WTC11 (cell line): Measurements from ENCODE around the gene SLC11A1. TPM values are rescaled to one million over a fixed set of nuclear protein-coding genes. Genes with fewer than 3 reads are reported as not detected.

Source experiments
- ATAC-seq: fragments of 200-7000 bp; cut with Tn5 transposase; 2 replicates; pipeline ENCODE4 v1.10.0; 2021; ENCODE audit warnings: mild to moderate bottlenecking, moderate library complexity
- CTCF ChIA-PET: fragments of 300-600 bp; sonication (Branson Sonifier 250); formaldehyde crosslinking; loops from one replicate; lab custom pipeline; 2021; ENCODE audit warnings: antibody characterized with exemption; lab: Charles Lee
- POLR2A ChIA-PET: fragments of 350-600 bp; sonication (Branson Sonifier 250); formaldehyde crosslinking; loops from one replicate; lab custom pipeline; 2021; ENCODE audit warnings: antibody characterized with exemption; lab: Charles Lee
- DNase-seq: peaks from one replicate; pipeline ENCODE4 v3.0.0; 2021; ENCODE audit warnings: low spot score
- H3K27ac Mint-ChIP-seq: 2 replicates; pipeline ENCODE4 v1.8.0; 2021; ENCODE audit warnings: mixed read lengths
- H3K27me3 Mint-ChIP-seq: 2 replicates; pipeline ENCODE4 v1.8.0; 2021; ENCODE audit warnings: low read depth, mild to moderate bottlenecking, moderate library complexity, mixed read lengths
- H3K36me3 Mint-ChIP-seq: 2 replicates; pipeline ENCODE4 v1.8.0; 2021; ENCODE audit warnings: mixed read lengths
- H3K4me1 Mint-ChIP-seq: 2 replicates; pipeline ENCODE4 v1.8.0; 2022; ENCODE audit warnings: mixed read lengths
- H3K4me3 Mint-ChIP-seq: 2 replicates; pipeline ENCODE4 v1.8.0; 2021; ENCODE audit warnings: mild to moderate bottlenecking, moderate library complexity, mixed read lengths
- H3K9me3 Mint-ChIP-seq: 2 replicates; pipeline ENCODE4 v1.8.0; 2021; ENCODE audit warnings: mixed read lengths
- ATF6 ChIP-seq: sonication (generic); formaldehyde crosslinking; IDR thresholded peaks from 2 replicates; pipeline ENCODE4 v1.8.1; 2023; ENCODE audit warnings: mild to moderate bottlenecking, missing genetic modification reagents
- CBFB ChIP-seq: sonication (generic); formaldehyde crosslinking; IDR thresholded peaks from 2 replicates; pipeline ENCODE4 v1.8.1; 2022; ENCODE audit warnings: mild to moderate bottlenecking, low read depth, missing genetic modification reagents
- CDX4 ChIP-seq: fragments of 250-450 bp; sonication (Bioruptor Pico); IDR thresholded peaks from 2 replicates; pipeline ENCODE4 v1.9.0; 2021; ENCODE audit warnings: moderate library complexity, mild to moderate bottlenecking, inconsistent platforms, borderline replicate concordance
- ELF4 ChIP-seq: sonication (generic); formaldehyde crosslinking; IDR thresholded peaks from 2 replicates; pipeline ENCODE4 v1.8.1; 2022; ENCODE audit warnings: low read depth, mild to moderate bottlenecking, moderate library complexity, missing genetic modification reagents
- ESRRA ChIP-seq: sonication (generic); formaldehyde crosslinking; IDR thresholded peaks from 2 replicates; pipeline ENCODE4 v1.8.1; 2022; ENCODE audit warnings: mild to moderate bottlenecking, missing genetic modification reagents, borderline replicate concordance
- GTF2I ChIP-seq: fragments of 250-450 bp; sonication (Bioruptor Pico); conservative IDR thresholded peaks from 2 replicates; pipeline ENCODE4 v1.4.0; 2021; ENCODE audit warnings: mild to moderate bottlenecking
- MXD4 ChIP-seq: fragments of 250-450 bp; sonication (Bioruptor Pico); IDR thresholded peaks from 2 replicates; pipeline ENCODE4 v1.8.0; 2021; ENCODE audit warnings: mild to moderate bottlenecking, moderate library complexity, borderline replicate concordance
- MYBL2 ChIP-seq: sonication (generic); formaldehyde crosslinking; IDR thresholded peaks from 2 replicates; pipeline ENCODE4 v1.8.1; 2023; ENCODE audit warnings: mild to moderate bottlenecking, moderate library complexity, missing genetic modification reagents
- RELA ChIP-seq: sonication (generic); formaldehyde crosslinking; IDR thresholded peaks from 2 replicates; pipeline ENCODE4 v1.8.1; 2022; ENCODE audit warnings: missing genetic modification reagents, mild to moderate bottlenecking, borderline replicate concordance
- SMAD4 ChIP-seq: sonication (generic); formaldehyde crosslinking; IDR thresholded peaks from 2 replicates; pipeline ENCODE4 v1.8.0; 2022; ENCODE audit warnings: mild to moderate bottlenecking, missing genetic modification reagents
- TEAD1 ChIP-seq: sonication (generic); formaldehyde crosslinking; IDR thresholded peaks from 2 replicates; pipeline ENCODE4 v1.8.0; 2022; ENCODE audit warnings: mild to moderate bottlenecking, missing genetic modification reagents
- TEAD4 ChIP-seq: sonication (generic); formaldehyde crosslinking; IDR thresholded peaks from 2 replicates; pipeline ENCODE4 v1.8.0; 2022; ENCODE audit warnings: mild to moderate bottlenecking, missing genetic modification reagents
- ZNF121 ChIP-seq: sonication (generic); formaldehyde crosslinking; IDR thresholded peaks from 2 replicates; pipeline ENCODE4 v1.8.0; 2023; ENCODE audit warnings: missing genetic modification reagents
- ZNF138 ChIP-seq: sonication (generic); formaldehyde crosslinking; conservative IDR thresholded peaks from 2 replicates; pipeline ENCODE4 v1.8.1; 2022; ENCODE audit warnings: mild to moderate bottlenecking, moderate library complexity, missing genetic modification reagents
- ZNF232 ChIP-seq: sonication (generic); formaldehyde crosslinking; IDR thresholded peaks from 2 replicates; pipeline ENCODE4 v1.8.0; 2022; ENCODE audit warnings: mild to moderate bottlenecking, missing genetic modification reagents
- ZNF263 ChIP-seq: sonication (generic); formaldehyde crosslinking; IDR thresholded peaks from 2 replicates; pipeline ENCODE4 v1.8.1; 2022; ENCODE audit warnings: low read depth, mild to moderate bottlenecking, moderate library complexity, missing genetic modification reagents
- ZNF425 ChIP-seq: fragments of 250-450 bp; sonication (Bioruptor Pico); conservative IDR thresholded peaks from 2 replicates; pipeline ENCODE4 v1.9.0; 2021; ENCODE audit warnings: mild to moderate bottlenecking
- total RNA-seq: library from RNA; stranded (reverse); gene quantifications from 3 replicates; pipeline ENCODE4 v1.2.3, GENCODE V29; 2021
- TF ChIP-seq, protein P1 (sequence below): sonication (generic); formaldehyde crosslinking; IDR thresholded peaks from 2 replicates; pipeline ENCODE4 v1.8.1; 2022; ENCODE audit warnings: mild to moderate bottlenecking, moderate library complexity, missing genetic modification reagents
- TF ChIP-seq, protein P2 (sequence below): sonication (generic); formaldehyde crosslinking; IDR thresholded peaks from 2 replicates; pipeline ENCODE4 v1.8.0; 2022; ENCODE audit warnings: mild to moderate bottlenecking, missing genetic modification reagents
- TF ChIP-seq, protein P3 (sequence below): sonication (generic); formaldehyde crosslinking; IDR thresholded peaks from 2 replicates; pipeline ENCODE4 v1.8.0; 2022; ENCODE audit warnings: mild to moderate bottlenecking, missing genetic modification reagents

The SLC11A1 gene
- total RNA-seq, 1 experiment from 2014 or later = 0.31 TPM

DNA sequence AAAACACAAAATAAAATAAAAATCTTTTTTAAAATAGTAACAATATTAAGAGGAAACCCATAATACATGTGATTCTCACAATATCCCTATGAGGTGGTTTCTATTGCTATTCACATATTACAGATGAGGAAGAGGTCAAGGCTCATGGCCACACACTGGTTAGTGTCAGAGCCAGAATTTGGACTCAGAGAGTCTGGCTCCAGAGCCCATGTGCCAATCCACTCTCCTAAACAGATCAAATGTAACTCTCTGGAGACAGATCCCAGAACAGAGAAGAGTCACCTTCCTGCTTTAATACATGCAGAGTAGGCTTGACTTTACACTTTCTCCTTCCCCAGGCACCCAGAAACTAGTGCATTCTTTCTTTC is 10.1 kb upstream of the SLC11A1 start (continued):
- TF ChIP-seq ZNF232 (CRISPR knock-in tag) = no peak
- TF ChIP-seq, all 79 proteins: peak for 0

DNA sequence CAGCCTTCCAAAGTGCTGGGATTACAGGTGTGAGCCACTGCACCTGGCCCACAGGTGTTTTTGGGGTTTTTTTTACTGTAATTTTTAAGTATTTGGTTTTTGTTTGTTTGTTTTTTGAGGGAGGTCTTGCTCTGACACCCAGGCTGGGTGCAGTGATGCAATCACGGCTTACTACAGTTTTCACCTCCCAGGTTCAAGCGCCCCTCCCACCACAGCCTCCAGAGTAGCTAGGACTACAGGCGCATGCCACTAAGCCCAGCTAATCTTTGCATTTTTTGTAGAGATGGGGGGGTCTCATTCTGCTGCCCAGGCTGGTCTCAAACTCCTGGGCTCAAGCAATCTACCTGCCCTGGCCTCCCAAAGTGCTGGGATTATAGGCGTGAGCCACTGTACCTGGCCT is 7.3 kb upstream of the SLC11A1 start:
- DNase-seq (no peak), ATAC-seq (no peak)
- H3K4me3 Mint-ChIP-seq = no peak overlapping the region
- H3K27me3 Mint-ChIP-seq = peaks cover 3% of the 10 kb centered on the region; the same call in 1 of the 2 replicates
- TF ChIP-seq MYBL2 (CRISPR knock-in tag) = no peak
- TF ChIP-seq, protein P1, sequence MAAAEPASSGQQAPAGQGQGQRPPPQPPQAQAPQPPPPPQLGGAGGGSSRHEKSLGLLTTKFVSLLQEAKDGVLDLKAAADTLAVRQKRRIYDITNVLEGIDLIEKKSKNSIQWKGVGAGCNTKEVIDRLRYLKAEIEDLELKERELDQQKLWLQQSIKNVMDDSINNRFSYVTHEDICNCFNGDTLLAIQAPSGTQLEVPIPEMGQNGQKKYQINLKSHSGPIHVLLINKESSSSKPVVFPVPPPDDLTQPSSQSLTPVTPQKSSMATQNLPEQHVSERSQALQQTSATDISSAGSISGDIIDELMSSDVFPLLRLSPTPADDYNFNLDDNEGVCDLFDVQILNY (CRISPR knock-in tag) = no peak
- no peak for TF ChIP-seq ZNF138 (CRISPR knock-in tag)
- no peak for TF ChIP-seq CBFB (CRISPR knock-in tag)
- TF ChIP-seq MXD4 = no peak
- TF ChIP-seq, protein P2, sequence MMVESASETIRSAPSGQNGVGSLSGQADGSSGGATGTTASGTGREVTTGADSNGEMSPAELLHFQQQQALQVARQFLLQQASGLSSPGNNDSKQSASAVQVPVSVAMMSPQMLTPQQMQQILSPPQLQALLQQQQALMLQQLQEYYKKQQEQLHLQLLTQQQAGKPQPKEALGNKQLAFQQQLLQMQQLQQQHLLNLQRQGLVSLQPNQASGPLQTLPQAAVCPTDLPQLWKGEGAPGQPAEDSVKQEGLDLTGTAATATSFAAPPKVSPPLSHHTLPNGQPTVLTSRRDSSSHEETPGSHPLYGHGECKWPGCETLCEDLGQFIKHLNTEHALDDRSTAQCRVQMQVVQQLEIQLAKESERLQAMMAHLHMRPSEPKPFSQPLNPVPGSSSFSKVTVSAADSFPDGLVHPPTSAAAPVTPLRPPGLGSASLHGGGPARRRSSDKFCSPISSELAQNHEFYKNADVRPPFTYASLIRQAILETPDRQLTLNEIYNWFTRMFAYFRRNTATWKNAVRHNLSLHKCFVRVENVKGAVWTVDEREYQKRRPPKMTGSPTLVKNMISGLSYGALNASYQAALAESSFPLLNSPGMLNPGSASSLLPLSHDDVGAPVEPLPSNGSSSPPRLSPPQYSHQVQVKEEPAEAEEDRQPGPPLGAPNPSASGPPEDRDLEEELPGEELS (CRISPR knock-in tag) = no peak
- TF ChIP-seq, protein P3, sequence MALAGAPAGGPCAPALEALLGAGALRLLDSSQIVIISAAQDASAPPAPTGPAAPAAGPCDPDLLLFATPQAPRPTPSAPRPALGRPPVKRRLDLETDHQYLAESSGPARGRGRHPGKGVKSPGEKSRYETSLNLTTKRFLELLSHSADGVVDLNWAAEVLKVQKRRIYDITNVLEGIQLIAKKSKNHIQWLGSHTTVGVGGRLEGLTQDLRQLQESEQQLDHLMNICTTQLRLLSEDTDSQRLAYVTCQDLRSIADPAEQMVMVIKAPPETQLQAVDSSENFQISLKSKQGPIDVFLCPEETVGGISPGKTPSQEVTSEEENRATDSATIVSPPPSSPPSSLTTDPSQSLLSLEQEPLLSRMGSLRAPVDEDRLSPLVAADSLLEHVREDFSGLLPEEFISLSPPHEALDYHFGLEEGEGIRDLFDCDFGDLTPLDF (CRISPR knock-in tag) = no peak
- no peak for TF ChIP-seq ZNF263 (CRISPR knock-in tag)
- no peak for TF ChIP-seq TEAD1 (CRISPR knock-in tag)
- no peak for TF ChIP-seq RELA
- no peak for TF ChIP-seq ELF4 (CRISPR knock-in tag)
- no peak for TF ChIP-seq TEAD4 (CRISPR knock-in tag)
- no peaks in the 10 kb centered on the region for H3K9me3 Mint-ChIP-seq
- no peaks in the 10 kb centered on the region for H3K36me3 Mint-ChIP-seq
- POLR2A ChIA-PET = no interaction called here
- H3K4me1 Mint-ChIP-seq = no peaks in the 10 kb centered on the region
- CTCF ChIA-PET = interaction anchor here (0.8 to 1.2 kb wide), 3 partner anchors 18 to 83 kb away, joined by 3 to 4 read pairs (median 3); partner anchors contain the start of genes CATIP and TMBIM1
- H3K27ac Mint-ChIP-seq = no peak overlapping the region

DNA sequence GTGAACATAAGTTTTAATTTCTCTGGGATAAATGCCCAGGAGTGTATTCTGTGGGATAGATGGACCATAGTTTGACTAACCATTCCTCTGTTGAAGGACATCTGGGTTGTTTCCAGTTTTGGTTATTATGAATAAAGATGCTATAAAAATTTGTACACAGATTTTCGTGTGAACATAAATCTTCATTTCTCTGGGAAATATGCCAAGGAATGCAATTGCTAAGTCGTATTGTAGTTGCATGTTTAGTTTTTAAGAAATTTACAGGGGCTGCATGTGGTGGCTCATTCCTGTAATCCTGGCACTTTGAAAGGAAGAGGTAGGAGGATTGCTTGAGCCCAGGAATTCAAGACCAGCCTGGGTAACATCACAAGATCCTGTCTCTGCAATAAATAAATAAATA is 6.9 kb upstream of the SLC11A1 start:
- ChIA-PET POLR2A (interaction anchor here (0.7 kb wide), 1 partner anchor 457 kb away, joined by 5 read pairs; no protein-coding TSS in a partner anchor), CTCF (interaction anchor here (0.7 to 1.2 kb wide), 3 partner anchors 19 to 52 kb away, joined by 3 read pairs; partner anchors contain the start of gene CATIP)
- no peak for ATAC-seq
- Mint-ChIP-seq H3K36me3 (no peaks in the 10 kb centered on the region), H3K4me3 (no peak overlapping the region), H3K9me3 (no peaks in the 10 kb centered on the region), H3K4me1 (no peaks in the 10 kb centered on the region), H3K27ac (no peak overlapping the region), H3K27me3 (peaks cover 3% of the 10 kb centered on the region; the same call in 1 of the 2 replicates)
- no peak for DNase-seq
- TF ChIP-seq, protein P2 (CRISPR knock-in tag) = no peak
- TF ChIP-seq ZNF425 (CRISPR knock-in tag) = no peak
- TF ChIP-seq GTF2I (CRISPR knock-in tag) = no peak
- no peak for TF ChIP-seq ESRRA (CRISPR knock-in tag)
- no peak for TF ChIP-seq ZNF121 (CRISPR knock-in tag)
- TF ChIP-seq SMAD4 = no peak
- TF ChIP-seq ATF6 (CRISPR knock-in tag) = no peak
- no peak for TF ChIP-seq CDX4 (CRISPR knock-in tag)
